Measurements from ENCODE around the gene SLC2A4.
"Not testable (repeated sequence)": the region's sequence is repeated elsewhere in the genome, so short reads cannot be mapped to it uniquely, and the experiment has no call there.

The SLC2A4 gene

GRCh38 chr17:7281074-7281952 lies at the start of gene SLC2A4:
SLC2A4 (plus strand) TSS chr17:7281718; CDS start chr17:7281935, 217 bp downstream.
- peak; percentile 79 to 94 (median 84) for DNase-seq (ENCODE audit: low read depth in 3 of 3)

- no peak for DNase-seq (ENCODE audit: low read depth in 3 of 3)
These were observed 49.4 kb upstream of the SLC2A4 start for GRCh38 chr17:7232114-7232513.

GRCh38 chr17:7233701-7234082 lies 47.8 kb upstream of the SLC2A4 start:
- no peak for DNase-seq (ENCODE audit: low read depth in 3 of 3)

GRCh38 chr17:7234083-7234951 lies 47.2 kb upstream of the SLC2A4 start, which contains the start of gene DVL2:
DVL2 (minus strand) TSS chr17:7234517; CDS start chr17:7234262, 255 bp downstream.
- peak; percentile 88 to 94 (median 89) for DNase-seq (ENCODE audit: low read depth in 3 of 3)

- no peak for DNase-seq (ENCODE audit: low read depth in 3 of 3)
These were observed 45.5 kb upstream of the SLC2A4 start for GRCh38 chr17:7235693-7236665.

GRCh38 chr17:7236808-7237207 lies 44.7 kb upstream of the SLC2A4 start:
- DNase-seq (ENCODE audit: low read depth in 3 of 3), result no peak

- no peak for DNase-seq (ENCODE audit: low read depth in 3 of 3)
These were observed 44.2 kb upstream of the SLC2A4 start for GRCh38 chr17:7237266-7237760.

- DNase-seq (ENCODE audit: low read depth in 3 of 3), result peak; percentile 69 to 87 (median 77)
These were observed 43.6 kb upstream of the SLC2A4 start for GRCh38 chr17:7237761-7238419.

GRCh38 chr17:7238420-7239090 lies 43.0 kb upstream of the SLC2A4 start:
- no peak for DNase-seq (ENCODE audit: low read depth in 3 of 3)

GRCh38 chr17:7239091-7240027 lies 42.2 kb upstream of the SLC2A4 start, which contains the start of gene PHF23:
PHF23 (minus strand) TSS chr17:7239457; CDS start chr17:7239279, 178 bp downstream.
- DNase-seq (ENCODE audit: low read depth in 3 of 3), result peak; percentile 94 to 97 (median 96)

GRCh38 chr17:7240375-7240774 lies 41.1 kb upstream of the SLC2A4 start:
- DNase-seq (ENCODE audit: low read depth in 3 of 3), result no peak

- DNase-seq (ENCODE audit: low read depth in 3 of 3), result no peak
These were observed 40.3 kb upstream of the SLC2A4 start for GRCh38 chr17:7241090-7241733.

- peak; percentile 87 to 91 (median 89) for DNase-seq (ENCODE audit: low read depth in 3 of 3)
These were observed 39.5 kb upstream of the SLC2A4 start, which contains the start of gene GABARAP for GRCh38 chr17:7241783-7242716. GABARAP (minus strand) TSS chr17:7242449; CDS start chr17:7242330, 119 bp downstream.

- DNase-seq (ENCODE audit: low read depth in 3 of 3), result peak; percentile 81 to 91 (median 88)
These were observed 38.6 kb upstream of the SLC2A4 start for GRCh38 chr17:7242717-7243452.

- DNase-seq (ENCODE audit: low read depth in 3 of 3), result no peak
These were observed 38.1 kb upstream of the SLC2A4 start for GRCh38 chr17:7243453-7243729.

- not testable (repeated sequence) for DNase-seq (ENCODE audit: low read depth in 3 of 3)
These were observed 37.7 kb upstream of the SLC2A4 start for GRCh38 chr17:7243838-7244237.
